ENCODE measurements around the gene IMMP2L. TPM values are rescaled to one million over a fixed set of nuclear protein-coding genes. Genes with fewer than 3 reads are reported as not detected.

The IMMP2L gene
- total and polyA plus RNA-seq, 2 of the 8 experiments (the other 6 are each of a cell fraction or from before 2014, with no cell fraction given): 2.3 to 10.1 TPM

DNA sequence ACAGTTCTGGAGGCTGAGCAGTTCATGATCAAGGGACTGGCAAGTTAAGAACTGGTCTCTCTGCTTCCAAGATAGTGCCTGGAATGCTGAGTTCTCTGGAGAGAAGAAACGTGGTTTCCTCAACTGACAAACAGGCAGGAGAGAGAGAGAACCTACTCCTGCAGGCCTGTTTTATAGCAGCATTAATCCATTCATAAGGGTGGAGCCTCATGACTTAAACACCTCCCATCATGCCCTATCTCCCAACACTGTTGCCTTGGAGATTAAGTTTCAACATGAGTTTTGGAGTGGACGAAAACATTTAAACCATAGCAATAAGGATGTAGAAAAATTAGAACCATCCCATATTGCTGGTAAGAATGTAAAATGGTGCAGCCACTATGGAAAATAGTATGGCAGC is 32.3 kb upstream of the IMMP2L start:
- Histone ChIP-seq H3K27ac (ENCODE audit: low read depth, low read length) (no peak overlapping the region), H3K23ac (ENCODE audit: insufficient read length) (no peak overlapping the region), H2BK12ac (ENCODE audit: low read depth, low read length) (no peak overlapping the region), H3K79me2 (ENCODE audit: control insufficient read depth in 1 of 2, insufficient read depth in 2 of 2, low read length in 2 of 2) (no peaks in the 10 kb centered on the region), H3K4ac (replicated peaks; ENCODE audit: insufficient read length, low read depth, low read length) (no peak overlapping the region), H3K4me2 (ENCODE audit: insufficient read depth in 1 of 2, low read depth in 2 of 2, low read length in 2 of 2) (no peak overlapping the region), H3K56ac (replicated peaks; ENCODE audit: insufficient read length, low read depth, low read length) (no peak overlapping the region), H2AK5ac (ENCODE audit: low read depth, low read length) (no peak overlapping the region), H3K27me3 (replicated peaks in 1 of 4; ENCODE audit: control insufficient read depth in 3 of 4, extremely low read depth in 1 of 4, insufficient read depth in 3 of 4, low read length in 3 of 4) (no peaks in the 10 kb centered on the region), H2BK120ac (replicated peaks; ENCODE audit: low read depth, low read length) (no peak overlapping the region), H3K4me1 (replicated peaks in 1 of 4; ENCODE audit: control insufficient read depth in 3 of 4, insufficient read depth in 4 of 4, low read length in 3 of 4) (no peaks in the 10 kb centered on the region), H2BK20ac (ENCODE audit: low read length) (no peak overlapping the region), H3K23me2 (ENCODE audit: low read depth, low read length) (no peaks in the 10 kb centered on the region; the same call in 1 of the 2 replicates), H3K14ac (ENCODE audit: insufficient read length) (no peak overlapping the region), H4K91ac (replicated peaks; ENCODE audit: insufficient read length, low read length) (no peak overlapping the region), H2AFZ (ENCODE audit: low read length) (peak overlapping the region; percentile 9; the same call in 1 of the 2 replicates), H3K18ac (ENCODE audit: extremely low read depth, low read length) (no peak overlapping the region), H2BK5ac (ENCODE audit: low read depth, low read length) (no peak overlapping the region), H3K36me3 (ENCODE audit: control insufficient read depth in 2 of 4, insufficient read depth in 4 of 4, low read length in 3 of 4) (no peaks in the 10 kb centered on the region; a peak in 1 of 8 replicates), H3K9ac (replicated peaks in 1 of 4; ENCODE audit: extremely low read depth in 1 of 4, low read depth in 3 of 4, low read length in 3 of 4) (no peak overlapping the region), H2BK15ac (ENCODE audit: low read length) (no peak overlapping the region), H4K8ac (ENCODE audit: extremely low read depth, insufficient read depth, low read length) (no peak overlapping the region), H3K9me3 (ENCODE audit: insufficient read depth in 2 of 2, low read depth in 1 of 2, low read length in 1 of 2) (peaks cover 2 to 7% of the 10 kb centered on the region in 2 experiments; a peak in 2 of 4 replicates), H4K20me1 (replicated peaks in 1 of 2; ENCODE audit: control insufficient read depth in 1 of 2, insufficient read depth in 2 of 2, low read length in 2 of 2) (no peaks in the 10 kb centered on the region), H3K4me3 (ENCODE audit: extremely low read depth in 1 of 4, insufficient read depth in 2 of 4, low read depth in 3 of 4, low read length in 4 of 4) (no peak overlapping the region), H3K79me1 (ENCODE audit: low read depth, low read length) (no peaks in the 10 kb centered on the region), H4K5ac (ENCODE audit: insufficient read length, low read depth, low read length) (no peak overlapping the region)
- TF ChIP-seq CEBPB (IDR thresholded peaks at IDR 0.05; ENCODE audit: low read depth, low read length) (no peak), JUN (IDR thresholded peaks at IDR 0.05; ENCODE audit: low read depth, low read length) (no peak), CREB1 (IDR thresholded peaks at IDR 0.05) (no peak), SUZ12 (IDR thresholded peaks at IDR 0.05; ENCODE audit: low read length) (no peak), KDM1A (IDR thresholded peaks at IDR 0.05; ENCODE audit: borderline replicate concordance, low read length) (no peak), ZNF274 (IDR thresholded peaks at IDR 0.05; ENCODE audit: borderline replicate concordance, extremely low read depth, low read length) (no peak)
- CTCF ChIA-PET (ENCODE audit: partially characterized antibody): no interaction called here
- POLR2A ChIA-PET (ENCODE audit: partially characterized antibody): no interaction called here
- FAIRE-seq: no peak
- DNase-seq (ENCODE audit: low read depth in 1 of 2, low spot score in 2 of 2): no peak
- WGBS, 2 experiments (ENCODE audit: extremely low coverage in 1 of 2, insufficient coverage in 1 of 2, insufficient read length in 1 of 2, insufficient replicate concordance in 2 of 2, low coverage in 1 of 2, low lambda C conversion rate in 2 of 2, missing lambda C conversion rate in 1 of 2): 76% methylated on average over 2 of the region's 2 CpGs; no CpG with 5 or more reads in 1 of the 2 experiments

All from H1 (cell line).